Testis (tissue), 2 donors: ENCODE data around the gene SLC35F5.
"Not testable (repeated sequence)": the region's sequence is repeated elsewhere in the genome, so short reads cannot be mapped to it uniquely, and the experiment has no call there.

Experiments
- POLR2A ChIP-seq: fragments of 450-650 bp; IDR thresholded peaks from one replicate; pipeline ENCODE4 v1.6.1; 2017; ENCODE audit warnings: antibody characterized with exemption, mild to moderate bottlenecking, moderate library complexity
- TF ChIP-seq, protein P1 (sequence below), 3 experiments: fragments of 450-650 bp in 2 of 3; fragments of 200-600 bp in 1 of 3; sonication (generic) in 1 of 3; IDR thresholded peaks; one replicate each; pipeline ENCODE4 v1.5.1; 2016 to 2019; ENCODE audit warnings: antibody characterized with exemption in 3 of 3, mild to moderate bottlenecking in 2 of 3, moderate library complexity in 1 of 3

DNA sequence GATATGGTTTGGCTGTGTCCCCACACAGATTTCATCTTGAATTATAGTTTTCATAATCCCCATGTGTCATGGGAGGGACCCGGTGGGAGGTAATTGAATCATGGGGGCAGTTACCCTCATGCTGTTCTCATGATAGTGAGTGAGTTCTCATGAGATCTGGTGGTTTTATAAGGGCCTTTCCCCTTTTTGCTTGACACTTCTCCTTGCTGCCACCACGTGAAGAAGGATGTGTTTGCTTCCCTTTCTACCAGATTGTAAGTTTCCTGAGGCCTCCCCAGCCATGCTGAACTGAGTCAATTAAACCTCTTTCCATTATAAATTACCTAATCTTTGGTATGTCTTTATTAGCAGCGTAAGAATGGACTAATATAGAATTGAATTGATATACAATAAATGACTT lies 65.6 kb downstream of the SLC35F5 start:
- TF ChIP-seq, protein P1, sequence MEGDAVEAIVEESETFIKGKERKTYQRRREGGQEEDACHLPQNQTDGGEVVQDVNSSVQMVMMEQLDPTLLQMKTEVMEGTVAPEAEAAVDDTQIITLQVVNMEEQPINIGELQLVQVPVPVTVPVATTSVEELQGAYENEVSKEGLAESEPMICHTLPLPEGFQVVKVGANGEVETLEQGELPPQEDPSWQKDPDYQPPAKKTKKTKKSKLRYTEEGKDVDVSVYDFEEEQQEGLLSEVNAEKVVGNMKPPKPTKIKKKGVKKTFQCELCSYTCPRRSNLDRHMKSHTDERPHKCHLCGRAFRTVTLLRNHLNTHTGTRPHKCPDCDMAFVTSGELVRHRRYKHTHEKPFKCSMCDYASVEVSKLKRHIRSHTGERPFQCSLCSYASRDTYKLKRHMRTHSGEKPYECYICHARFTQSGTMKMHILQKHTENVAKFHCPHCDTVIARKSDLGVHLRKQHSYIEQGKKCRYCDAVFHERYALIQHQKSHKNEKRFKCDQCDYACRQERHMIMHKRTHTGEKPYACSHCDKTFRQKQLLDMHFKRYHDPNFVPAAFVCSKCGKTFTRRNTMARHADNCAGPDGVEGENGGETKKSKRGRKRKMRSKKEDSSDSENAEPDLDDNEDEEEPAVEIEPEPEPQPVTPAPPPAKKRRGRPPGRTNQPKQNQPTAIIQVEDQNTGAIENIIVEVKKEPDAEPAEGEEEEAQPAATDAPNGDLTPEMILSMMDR (IDR thresholded peaks at IDR 0.05): not testable (repeated sequence)
- TF ChIP-seq POLR2A: not testable (repeated sequence)
